GM12878 (cell line): Measurements from ENCODE around the gene FTO. TPM values are rescaled to one million over a fixed set of nuclear protein-coding genes. Genes with fewer than 3 reads are reported as not detected.

Experiments
- ATAC-seq: fragments of 200-7000 bp; cut with Tn5 transposase; 3 replicates; pipeline ENCODE4 v1.9.1; 2020; ENCODE audit warnings: mild to moderate bottlenecking, moderate library complexity
- BruUV-seq: library from RNA; stranded (reverse); fragments of 400-500 nt; replicated peaks from 2 replicates; lab custom pipeline; 2021; lab: Mats Ljungman, UMichigan
- CTCF ChIA-PET: fragments of 300-600 bp; sonication (Branson Sonifier 250); formaldehyde crosslinking; extraction: SDS; loops from one replicate; lab custom pipeline; 2021; ENCODE audit warnings: inconsistent platforms; lab: Yijun Ruan, JAX
- POLR2A ChIA-PET: fragments of 350-600 bp; formaldehyde crosslinking; extraction: SDS; loops from one replicate; lab custom pipeline; 2021; ENCODE audit warnings: inconsistent platforms; lab: Charles Lee
- RAD21 ChIA-PET: fragments of 300-600 bp; sonication (Branson Sonifier 250); formaldehyde crosslinking; loops from one replicate; lab custom pipeline; 2023; ENCODE audit warnings: antibody characterized with exemption; ENCODE audit not compliant: unreplicated experiment; lab: Charles Lee
- SMC1A ChIA-PET: fragments of 300-600 bp; sonication (Branson Sonifier 250); formaldehyde crosslinking; loops from one replicate; lab custom pipeline; 2023; ENCODE audit not compliant: unreplicated experiment, uncharacterized antibody; lab: Charles Lee
- DNase-seq: peaks from one replicate; pipeline ENCODE4 v3.0.0-alpha.2; 2011; ENCODE audit warnings: low read depth, low spot score
- FAIRE-seq: peaks from 3 replicates; lab custom pipeline; 2011; peaks lifted over from hg19 to GRCh38; lab: Jason Lieb, UNC
- H2AFZ ChIP-seq: 2 replicates; pipeline ENCODE4 v1.6.0; 2011; ENCODE audit warnings: low read depth, low read length, control low read depth; ENCODE audit not compliant: control insufficient read depth
- H3K27ac ChIP-seq: 2 replicates; pipeline ENCODE4 v1.5.1; 2011; ENCODE audit warnings: control low read depth; ENCODE audit not compliant: control insufficient read depth, insufficient read depth
- H3K27me3 ChIP-seq, 2 experiments: replicated peaks in 1 of 2; 2 replicates each; pipeline versions ENCODE4 v1.6.0 to v1.6.1; 2011; ENCODE audit warnings: low read length in 1 of 2; ENCODE audit not compliant: control insufficient read depth in 2 of 2, insufficient read depth in 2 of 2
- H3K36me3 ChIP-seq, 2 experiments: 2 replicates each; pipeline ENCODE4 v1.5.1; 2011; ENCODE audit warnings: low read length in 1 of 2; ENCODE audit not compliant: control insufficient read depth in 2 of 2, insufficient read depth in 2 of 2
- H3K4me1 ChIP-seq: 2 replicates; pipeline ENCODE4 v1.6.1; 2011; ENCODE audit warnings: mild to moderate bottlenecking, low read length, moderate library complexity, mixed read lengths; ENCODE audit not compliant: control insufficient read depth, insufficient read depth
- H3K4me2 ChIP-seq: 2 replicates; pipeline ENCODE4 v1.6.0; 2011; ENCODE audit warnings: control low read depth; ENCODE audit not compliant: control insufficient read depth, insufficient read depth
- H3K4me3 ChIP-seq: fragments of 200-600 bp; sonication (generic); 2 replicates; pipeline ENCODE4 v1.5.1; 2016
- H3K79me2 ChIP-seq: 2 replicates; pipeline ENCODE4 v1.6.0; 2011; ENCODE audit warnings: low read length; ENCODE audit not compliant: control insufficient read depth, insufficient read depth
- H3K9ac ChIP-seq: 2 replicates; pipeline ENCODE4 v1.8.0; 2011; ENCODE audit warnings: low read length, control low read depth, mixed read lengths; ENCODE audit not compliant: control insufficient read depth, insufficient read depth
- H3K9me3 ChIP-seq: replicated peaks from 3 replicates; pipeline ENCODE4 v1.5.1; 2011; ENCODE audit warnings: mild to moderate bottlenecking, low read length; ENCODE audit not compliant: control insufficient read depth, insufficient read depth
- H4K20me1 ChIP-seq: 2 replicates; pipeline ENCODE4 v1.6.0; 2011; ENCODE audit not compliant: control insufficient read depth, insufficient read depth
- CHD4 ChIP-seq: fragments of 200-600 bp; sonication (generic); IDR thresholded peaks from 2 replicates; pipeline ENCODE4 v1.6.1; 2016; ENCODE audit warnings: mild to moderate bottlenecking
- CTCF ChIP-seq, 3 experiments: IDR thresholded peaks in 2 of 3; conservative IDR thresholded peaks in 1 of 3; 2 replicates each; pipeline ENCODE4 v1.5.1; 2011; ENCODE audit warnings: low read depth in 3 of 3, low read length in 3 of 3, mild to moderate bottlenecking in 3 of 3, control low read depth in 2 of 3, moderate library complexity in 2 of 3, inconsistent platforms in 1 of 3, mixed read lengths in 1 of 3; ENCODE audit not compliant: control insufficient read depth in 2 of 3, insufficient read depth in 1 of 3; ENCODE audit errors: extremely low read depth in 1 of 3
- DPF2 ChIP-seq: fragments of 450-650 bp; IDR thresholded peaks from 2 replicates; pipeline ENCODE4 v1.6.1; 2017; ENCODE audit warnings: mild to moderate bottlenecking
- EGR1 ChIP-seq, 2 experiments: IDR thresholded peaks; 1 replicate in 1 of 2; 2 replicates in 1 of 2; pipeline ENCODE4 v1.6.1; 2011 to 2012; ENCODE audit warnings: low read depth in 2 of 2, low read length in 2 of 2, borderline replicate concordance in 1 of 2, mild to moderate bottlenecking in 1 of 2, moderate library complexity in 1 of 2
- FOXM1 ChIP-seq: IDR thresholded peaks from 2 replicates; pipeline ENCODE4 v1.6.1; 2012; ENCODE audit warnings: low read depth, mild to moderate bottlenecking, inconsistent platforms, low read length, moderate library complexity
- NFIC ChIP-seq: IDR thresholded peaks from 2 replicates; pipeline ENCODE4 v1.6.1; 2012; ENCODE audit warnings: low read depth, mild to moderate bottlenecking, inconsistent platforms, low read length, moderate library complexity
- NFYB ChIP-seq: IDR thresholded peaks from 2 replicates; pipeline ENCODE4 v1.6.1; 2011; ENCODE audit warnings: low read depth, mild to moderate bottlenecking, low read length, improper control_type of control experiment, moderate library complexity; ENCODE audit not compliant: insufficient read depth
- NR2C2 ChIP-seq: IDR thresholded peaks from 2 replicates; pipeline ENCODE4 v1.6.1; 2011; ENCODE audit warnings: borderline replicate concordance, low read depth; ENCODE audit not compliant: control insufficient read depth, insufficient read length
- RCOR1 ChIP-seq: conservative IDR thresholded peaks from 2 replicates; pipeline ENCODE4 v1.6.1; 2012; ENCODE audit warnings: low read depth, low read length, improper control_type of control experiment
- RFX5 ChIP-seq: IDR thresholded peaks from 2 replicates; pipeline ENCODE4 v1.6.1; 2011; ENCODE audit warnings: low read depth, low read length, improper control_type of control experiment
- SREBF2 ChIP-seq: IDR thresholded peaks from 2 replicates; pipeline ENCODE4 v1.6.1; 2012; ENCODE audit warnings: mild to moderate bottlenecking, low read length
- ZBTB11 ChIP-seq: fragments of 450-650 bp; formaldehyde crosslinking; IDR thresholded peaks from 2 replicates; pipeline ENCODE4 v1.5.0; 2022; ENCODE audit warnings: mild to moderate bottlenecking, missing genetic modification characterization
- WGBS: methylation state at CpG from one replicate; pipeline ENCODE4 v1.1.6; 2016; ENCODE audit warnings: low lambda C conversion rate; ENCODE audit not compliant: insufficient replicate concordance, insufficient coverage; ENCODE audit errors: missing lambda C conversion rate; 5-methylcytosine and 5-hydroxymethylcytosine counted together
- in situ Hi-C: fragments of 300-500 bp; cut with MboI; formaldehyde crosslinking; loops from 9 replicates; pipeline ENCODE4 v1.14.3; 2018; ENCODE audit warnings: mixed read lengths
- intact Hi-C: fragments of 100-400 bp; cut with micrococcal nuclease; formaldehyde crosslinking; loops from one replicate; pipeline ENCODE4 v1.14.2; 2022; ENCODE audit not compliant: unreplicated experiment
- polyA plus RNA-seq, 11 experiments: library from polyadenylated mRNA; depleted of rRNA in 4 of 11; unstranded in 6 of 11; stranded (reverse) in 5 of 11; fragments of >200 nt; fragmentation: Nextera tagmentation in 4 of 11; fragmentation: Illumina TruSeq in 1 of 11; extraction: Ambion mirVana in 4 of 11; extraction: Trizol in 1 of 11; gene quantifications; 1 replicate in 1 of 11; 2 replicates in 10 of 11; pipeline versions ENCODE4 v1.2.1 to v1.2.3, GENCODE V29; 2011 to 2016; ENCODE audit warnings: inconsistent platforms in 2 of 11, missing spikeins in 2 of 11, low read depth in 1 of 11
- total RNA-seq, 4 experiments: library from RNA; depleted of rRNA in 3 of 4; stranded (reverse); fragments of >200 nt in 3 of 4; fragmentation: Illumina TruSeq in 1 of 4; extraction: Trizol in 1 of 4; gene quantifications; 2 replicates each; pipeline versions ENCODE4 v1.2.1 to v1.2.3, GENCODE V29; 2013 to 2021
- TF ChIP-seq, protein P1 (sequence below): fragments of 450-650 bp; IDR thresholded peaks from 2 replicates; pipeline ENCODE4 v1.6.1; 2018; ENCODE audit warnings: mild to moderate bottlenecking, low read depth, moderate library complexity; ENCODE audit not compliant: partially characterized antibody
- TF ChIP-seq, protein P2 (sequence below): fragments of 450-650 bp; IDR thresholded peaks from 2 replicates; pipeline ENCODE4 v1.6.1; 2017; ENCODE audit warnings: mild to moderate bottlenecking, low read depth, inconsistent platforms; ENCODE audit not compliant: poor library complexity, severe bottlenecking

Gene FTO
- total and polyA plus RNA-seq, 10 of the 15 experiments (the other 5 are each of a cell fraction or from before 2014, with no cell fraction given) = 20.1 to 55.0 (median 47.0) TPM

GRCh38 chr16:53967572-53967971, 263.6 kb downstream of the FTO start:
- Histone ChIP-seq H3K27ac (no peak overlapping the region), H3K36me3 (no peaks in the 10 kb centered on the region), H4K20me1 (no peaks in the 10 kb centered on the region), H2AFZ (no peak overlapping the region), H3K9me3 (no peaks in the 10 kb centered on the region), H3K9ac (no peak overlapping the region), H3K79me2 (no peaks in the 10 kb centered on the region), H3K4me1 (no peaks in the 10 kb centered on the region), H3K4me2 (no peak overlapping the region), H3K27me3 (no peaks in the 10 kb centered on the region), H3K4me3 (no peak overlapping the region)
- intact Hi-C loops = no loop called here
- in situ Hi-C loops = no loop called here
- FAIRE-seq (no peak), ATAC-seq (no peak), DNase-seq (no peak)
- 91% methylated on average over 6 of the region's 6 CpGs for WGBS
- SMC1A ChIA-PET = no interaction called here
- RAD21 ChIA-PET = no interaction called here
- POLR2A ChIA-PET = no interaction called here
- CTCF ChIA-PET = no interaction called here
- no TSS peak for BruUV-seq
- TF ChIP-seq EGR1 (IDR thresholded peaks at IDR 0.05; ENCODE audit: borderline replicate concordance in 1 of 2, low read depth in 2 of 2, low read length in 2 of 2) = no peak
- TF ChIP-seq NFIC = no peak
- TF ChIP-seq NR2C2 = no peak
- TF ChIP-seq, protein P1, sequence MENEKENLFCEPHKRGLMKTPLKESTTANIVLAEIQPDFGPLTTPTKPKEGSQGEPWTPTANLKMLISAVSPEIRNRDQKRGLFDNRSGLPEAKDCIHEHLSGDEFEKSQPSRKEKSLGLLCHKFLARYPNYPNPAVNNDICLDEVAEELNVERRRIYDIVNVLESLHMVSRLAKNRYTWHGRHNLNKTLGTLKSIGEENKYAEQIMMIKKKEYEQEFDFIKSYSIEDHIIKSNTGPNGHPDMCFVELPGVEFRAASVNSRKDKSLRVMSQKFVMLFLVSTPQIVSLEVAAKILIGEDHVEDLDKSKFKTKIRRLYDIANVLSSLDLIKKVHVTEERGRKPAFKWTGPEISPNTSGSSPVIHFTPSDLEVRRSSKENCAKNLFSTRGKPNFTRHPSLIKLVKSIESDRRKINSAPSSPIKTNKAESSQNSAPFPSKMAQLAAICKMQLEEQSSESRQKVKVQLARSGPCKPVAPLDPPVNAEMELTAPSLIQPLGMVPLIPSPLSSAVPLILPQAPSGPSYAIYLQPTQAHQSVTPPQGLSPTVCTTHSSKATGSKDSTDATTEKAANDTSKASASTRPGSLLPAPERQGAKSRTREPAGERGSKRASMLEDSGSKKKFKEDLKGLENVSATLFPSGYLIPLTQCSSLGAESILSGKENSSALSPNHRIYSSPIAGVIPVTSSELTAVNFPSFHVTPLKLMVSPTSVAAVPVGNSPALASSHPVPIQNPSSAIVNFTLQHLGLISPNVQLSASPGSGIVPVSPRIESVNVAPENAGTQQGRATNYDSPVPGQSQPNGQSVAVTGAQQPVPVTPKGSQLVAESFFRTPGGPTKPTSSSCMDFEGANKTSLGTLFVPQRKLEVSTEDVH = no peak
- no peak for TF ChIP-seq RFX5
- TF ChIP-seq SREBF2 = no peak
- no peak for TF ChIP-seq CHD4
- no peak for TF ChIP-seq RCOR1
- TF ChIP-seq, protein P2, sequence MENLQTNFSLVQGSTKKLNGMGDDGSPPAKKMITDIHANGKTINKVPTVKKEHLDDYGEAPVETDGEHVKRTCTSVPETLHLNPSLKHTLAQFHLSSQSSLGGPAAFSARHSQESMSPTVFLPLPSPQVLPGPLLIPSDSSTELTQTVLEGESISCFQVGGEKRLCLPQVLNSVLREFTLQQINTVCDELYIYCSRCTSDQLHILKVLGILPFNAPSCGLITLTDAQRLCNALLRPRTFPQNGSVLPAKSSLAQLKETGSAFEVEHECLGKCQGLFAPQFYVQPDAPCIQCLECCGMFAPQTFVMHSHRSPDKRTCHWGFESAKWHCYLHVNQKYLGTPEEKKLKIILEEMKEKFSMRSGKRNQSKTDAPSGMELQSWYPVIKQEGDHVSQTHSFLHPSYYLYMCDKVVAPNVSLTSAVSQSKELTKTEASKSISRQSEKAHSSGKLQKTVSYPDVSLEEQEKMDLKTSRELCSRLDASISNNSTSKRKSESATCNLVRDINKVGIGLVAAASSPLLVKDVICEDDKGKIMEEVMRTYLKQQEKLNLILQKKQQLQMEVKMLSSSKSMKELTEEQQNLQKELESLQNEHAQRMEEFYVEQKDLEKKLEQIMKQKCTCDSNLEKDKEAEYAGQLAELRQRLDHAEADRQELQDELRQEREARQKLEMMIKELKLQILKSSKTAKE = no peak
- TF ChIP-seq CTCF (IDR thresholded peaks at IDR 0.05 in 2 of 3, conservative IDR thresholded peaks at IDR 0.05 in 1 of 3; ENCODE audit: control insufficient read depth in 2 of 3, extremely low read depth in 1 of 3, insufficient read depth in 1 of 3, low read depth in 3 of 3, low read length in 3 of 3) = no peak
- no peak for TF ChIP-seq ZBTB11 (CRISPR knock-in tag)
- no peak for TF ChIP-seq DPF2
- no peak for TF ChIP-seq FOXM1
- TF ChIP-seq NFYB = no peak
